ENCODE measurements around the gene GNPTG.

- no peak for TF ChIP-seq CTCF (IDR thresholded peaks at IDR 0.05)
- TF ChIP-seq POLR2A (IDR thresholded peaks at IDR 0.05): no peak
Measured at GRCh38 chr16:1332618-1333148, 19.0 kb upstream of the GNPTG start.
